Neutrophil (primary cell): Measurements from ENCODE around the gene ATG7.
A peak's percentile ranks its signal among the peaks of the same experiment; 100 is the strongest.
"Not testable (repeated sequence)": the region's sequence is repeated elsewhere in the genome, so short reads cannot be mapped to it uniquely, and the experiment has no call there.

Experiments used
- H3K27ac ChIP-seq: fragments of 200-600 bp; sonication (generic); 2 replicates; pipeline ENCODE4 v1.5.1; 2016; ENCODE audit warnings: mild to moderate bottlenecking, moderate library complexity
- H3K27me3 ChIP-seq: fragments of 200-600 bp; sonication (generic); 2 replicates; pipeline ENCODE4 v1.6.0; 2016; ENCODE audit warnings: mild to moderate bottlenecking
- H3K36me3 ChIP-seq: fragments of 200-600 bp; sonication (generic); 2 replicates; pipeline ENCODE4 v1.5.1; 2017
- H3K4me1 ChIP-seq, 2 experiments: fragments of 200-600 bp in 1 of 2; sonication (generic) in 1 of 2; 1 replicate in 1 of 2; 2 replicates in 1 of 2; pipeline versions ENCODE4 v1.5.1 to v1.6.1; 2013 to 2016; ENCODE audit warnings: low read depth in 1 of 2, low read length in 1 of 2, mild to moderate bottlenecking in 1 of 2, moderate library complexity in 1 of 2; ENCODE audit not compliant: control insufficient read depth in 1 of 2, insufficient read depth in 1 of 2
- H3K4me3 ChIP-seq, 2 experiments: fragments of 200-600 bp in 1 of 2; sonication (generic) in 1 of 2; 1 replicate in 1 of 2; 2 replicates in 1 of 2; pipeline ENCODE4 v1.5.1; 2013 to 2016; ENCODE audit warnings: low read depth in 1 of 2, low read length in 1 of 2, mild to moderate bottlenecking in 1 of 2, moderate library complexity in 1 of 2
- H3K9me3 ChIP-seq: fragments of 200-600 bp; sonication (generic); 2 replicates; pipeline ENCODE4 v1.5.1; 2016
- CTCF ChIP-seq: fragments of 200-600 bp; sonication (generic); IDR thresholded peaks from 2 replicates; pipeline ENCODE4 v1.5.1; 2016; ENCODE audit warnings: antibody characterized with exemption

ATG7 gene

DNA sequence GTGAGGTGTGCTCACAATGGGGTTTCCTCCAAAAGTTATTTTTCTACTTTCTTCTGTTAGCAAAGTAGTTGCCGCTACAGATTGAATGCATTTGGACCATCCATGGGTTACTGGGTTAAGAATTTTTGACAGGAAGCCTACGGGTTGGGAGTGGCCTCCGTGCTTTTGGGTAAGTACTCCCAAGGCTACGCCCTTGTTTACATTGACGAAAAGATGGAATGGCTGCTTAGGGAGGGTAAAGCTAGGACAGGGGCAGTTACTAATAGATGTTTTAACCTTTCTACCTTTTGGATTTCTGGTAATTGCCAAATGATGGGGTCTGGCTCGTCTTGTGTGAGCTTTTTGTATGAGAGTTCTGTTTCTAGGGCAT, 20.4 kb upstream of the ATG7 start:
- Histone ChIP-seq H3K36me3 (no peaks in the 10 kb centered on the region), H3K27ac (no peak overlapping the region), H3K27me3 (no peaks in the 10 kb centered on the region), H3K4me1 (peaks cover 0 to 18% of the 10 kb centered on the region in 2 experiments), H3K9me3 (no peaks in the 10 kb centered on the region), H3K4me3 (no peak overlapping the region)
- no peak for TF ChIP-seq CTCF

DNA sequence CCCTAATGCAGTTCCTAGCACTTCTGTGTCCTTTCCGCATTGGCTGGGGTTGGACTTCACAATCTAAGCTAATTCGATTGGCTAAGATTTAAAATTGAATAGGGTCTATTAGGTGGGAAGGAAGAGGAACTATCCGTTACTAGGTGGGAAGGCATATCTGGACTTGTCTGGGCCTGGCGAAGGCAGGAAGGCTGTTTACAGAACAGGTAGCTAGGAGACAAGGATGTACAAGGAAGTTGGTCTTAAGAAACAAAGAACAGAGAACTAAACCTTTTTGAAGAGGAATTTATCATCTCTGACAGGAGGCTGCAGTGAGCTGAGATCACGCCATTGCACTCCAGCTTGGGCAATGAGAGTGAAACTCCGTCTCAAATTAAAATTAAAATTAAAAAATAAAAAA, 17.3 kb upstream of the ATG7 start:
- Histone ChIP-seq H3K36me3 (no peaks in the 10 kb centered on the region), H3K27ac (peak overlapping the region; percentile 2), H3K27me3 (no peaks in the 10 kb centered on the region), H3K9me3 (no peaks in the 10 kb centered on the region), H3K4me1 (peaks cover 0 to 12% of the 10 kb centered on the region in 2 experiments), H3K4me3 (no peak overlapping the region)
- TF ChIP-seq CTCF: no peak

DNA sequence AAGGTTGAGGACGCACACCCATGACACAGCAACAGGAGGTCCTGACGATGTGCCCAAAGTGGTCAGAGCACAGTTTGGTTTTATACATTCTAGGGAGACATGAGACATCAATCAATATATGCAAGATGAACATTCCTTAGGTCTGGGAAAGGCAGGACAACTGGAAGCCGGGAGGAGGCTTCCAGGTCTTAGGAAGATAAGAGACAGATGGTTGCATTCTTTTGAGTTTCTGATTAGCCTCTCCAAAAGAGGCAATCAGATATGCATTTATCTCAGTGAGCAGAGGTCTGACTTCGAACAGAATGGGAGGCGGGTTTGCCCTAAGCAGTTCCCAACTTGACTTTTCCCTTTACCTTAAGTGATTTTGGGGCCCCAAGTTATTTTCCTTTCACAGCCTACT, 16.7 kb upstream of the ATG7 start:
- not testable (repeated sequence) for H3K36me3 ChIP-seq, H3K9me3 ChIP-seq, H3K4me3 ChIP-seq, H3K27me3 ChIP-seq, H3K27ac ChIP-seq
- peaks cover 0 to 12% of the 10 kb centered on the region in 2 experiments for H3K4me1 ChIP-seq

DNA sequence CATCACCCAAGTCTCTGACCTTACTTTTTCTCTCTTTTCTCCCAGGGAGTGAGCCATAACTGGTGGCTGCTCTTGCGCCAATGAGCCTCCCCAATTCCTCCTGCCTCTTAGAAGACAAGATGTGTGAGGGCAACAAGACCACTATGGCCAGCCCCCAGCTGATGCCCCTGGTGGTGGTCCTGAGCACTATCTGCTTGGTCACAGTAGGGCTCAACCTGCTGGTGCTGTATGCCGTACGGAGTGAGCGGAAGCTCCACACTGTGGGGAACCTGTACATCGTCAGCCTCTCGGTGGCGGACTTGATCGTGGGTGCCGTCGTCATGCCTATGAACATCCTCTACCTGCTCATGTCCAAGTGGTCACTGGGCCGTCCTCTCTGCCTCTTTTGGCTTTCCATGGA, 13.2 kb upstream of the ATG7 start:
- Histone ChIP-seq H3K4me1 (peaks cover 0 to 12% of the 10 kb centered on the region in 2 experiments), H3K27me3 (no peaks in the 10 kb centered on the region), H3K9me3 (no peaks in the 10 kb centered on the region), H3K4me3 (no peak overlapping the region), H3K27ac (no peak overlapping the region), H3K36me3 (no peaks in the 10 kb centered on the region)
- TF ChIP-seq CTCF: no peak

- TF ChIP-seq CTCF: no peak
- no peaks in the 10 kb centered on the region for H3K9me3 ChIP-seq
- no peak overlapping the region for H3K27ac ChIP-seq
- H3K4me1 ChIP-seq: peaks cover 0 to 3% of the 10 kb centered on the region in 2 experiments
- no peaks in the 10 kb centered on the region for H3K36me3 ChIP-seq
- H3K27me3 ChIP-seq: no peaks in the 10 kb centered on the region
- no peak overlapping the region for H3K4me3 ChIP-seq
These were observed 11.7 kb upstream of the ATG7 start for GRCh38 chr3:11260460-11260859.

DNA sequence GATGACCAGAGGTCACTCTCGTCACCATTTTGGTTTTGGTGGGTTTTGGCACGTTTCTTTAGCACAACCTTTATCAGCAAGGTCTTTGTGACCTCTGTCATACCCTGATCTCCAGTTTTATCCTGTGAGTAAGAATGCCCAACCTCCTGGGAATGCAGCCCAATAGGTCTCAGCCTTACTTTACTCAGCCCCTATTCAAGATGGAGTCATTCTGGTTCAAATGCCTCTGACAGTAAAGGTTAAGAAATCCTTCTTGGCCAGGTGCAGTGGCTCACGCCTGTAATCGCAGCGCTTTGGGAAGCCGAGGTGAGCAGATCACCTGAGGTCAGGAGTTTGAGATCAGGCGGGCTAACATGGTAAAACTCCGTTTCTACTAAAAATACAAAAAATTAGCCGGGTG, 3.2 kb upstream of the ATG7 start:
- no peak for TF ChIP-seq CTCF
- Histone ChIP-seq H3K4me3 (no peak overlapping the region), H3K9me3 (no peaks in the 10 kb centered on the region), H3K36me3 (no peaks in the 10 kb centered on the region), H3K4me1 (peaks cover 28 to 29% of the 10 kb centered on the region in 2 experiments), H3K27ac (no peak overlapping the region), H3K27me3 (no peaks in the 10 kb centered on the region)
